Measurements from ENCODE around the gene CEP55.

The CEP55 gene

GRCh38 chr10:93496322-93497041 lies at the start of gene CEP55:
TSS of gene CEP55 (plus strand) at chr10:93496612. CDS start at chr10:93500052, 3,440 bp downstream.
- peak; percentile 68 for DNase-seq (ENCODE audit: low read depth)
- H3K4me3 ChIP-seq (ENCODE audit: low read length), result peak within 1 kb of the TSS; percentile 92
- TF ChIP-seq CTCF (conservative IDR thresholded peaks at IDR 0.05; ENCODE audit: low read depth, low read length), result no peak

- H3K4me3 ChIP-seq (ENCODE audit: low read length), result no peak overlapping the region
- DNase-seq (ENCODE audit: low read depth), result no peak
- no peak for TF ChIP-seq CTCF (conservative IDR thresholded peaks at IDR 0.05; ENCODE audit: low read depth, low read length)
These were observed 49.4 kb upstream of the CEP55 start for GRCh38 chr10:93447019-93447418.

GRCh38 chr10:93447970-93448369 lies 48.4 kb upstream of the CEP55 start:
- no peak for TF ChIP-seq CTCF (conservative IDR thresholded peaks at IDR 0.05; ENCODE audit: low read depth, low read length)
- no peak overlapping the region for H3K4me3 ChIP-seq (ENCODE audit: low read length)
- no peak for DNase-seq (ENCODE audit: low read depth)

- TF ChIP-seq CTCF (conservative IDR thresholded peaks at IDR 0.05; ENCODE audit: low read depth, low read length), result no peak
- DNase-seq (ENCODE audit: low read depth), result no peak
These were observed 45.0 kb upstream of the CEP55 start for GRCh38 chr10:93451244-93451947.

GRCh38 chr10:93452143-93452542 lies 44.3 kb upstream of the CEP55 start:
- DNase-seq (ENCODE audit: low read depth), result no peak
- no peak for TF ChIP-seq CTCF (conservative IDR thresholded peaks at IDR 0.05; ENCODE audit: low read depth, low read length)
- H3K4me3 ChIP-seq (ENCODE audit: low read length), result no peak overlapping the region

More at GRCh38 chr10:93451244-93451947, 45.0 kb upstream of the CEP55 start:
- H3K4me3 ChIP-seq (ENCODE audit: low read length), result no peak overlapping the region

- DNase-seq (ENCODE audit: low read depth), result no peak
- no peak for TF ChIP-seq CTCF (conservative IDR thresholded peaks at IDR 0.05; ENCODE audit: low read depth, low read length)
- no peak overlapping the region for H3K4me3 ChIP-seq (ENCODE audit: low read length)
These were observed 42.3 kb upstream of the CEP55 start for GRCh38 chr10:93454146-93454545.

- DNase-seq (ENCODE audit: low read depth), result no peak
- no peak overlapping the region for H3K4me3 ChIP-seq (ENCODE audit: low read length)
- TF ChIP-seq CTCF (conservative IDR thresholded peaks at IDR 0.05; ENCODE audit: low read depth, low read length), result no peak
These were observed 41.7 kb upstream of the CEP55 start for GRCh38 chr10:93454736-93455135.
